ENCODE measurements around the gene PLSCR3.

Gene PLSCR3

GRCh38 chr17:7426896-7427489, 32.7 kb upstream of the PLSCR3 start:
- DNase-seq (ENCODE audit: low read depth, low spot score) = no peak

GRCh38 chr17:7426203-7426863, 32.0 kb upstream of the PLSCR3 start:
- DNase-seq (ENCODE audit: low read depth, low spot score) = no peak

- no peak for DNase-seq (ENCODE audit: low read depth, low spot score)
These were observed 31.4 kb upstream of the PLSCR3 start for GRCh38 chr17:7425756-7426155.

- no peak for DNase-seq (ENCODE audit: low read depth, low spot score)
These were observed 31.0 kb upstream of the PLSCR3 start, which contains the start of gene SPEM2 for GRCh38 chr17:7425316-7425715. Gene SPEM2, plus strand, starts transcription at chr17:7425616. Its CDS starts 73 bp downstream, at chr17:7425689.

GRCh38 chr17:7423679-7424078, 29.4 kb upstream of the PLSCR3 start:
- no peak for DNase-seq (ENCODE audit: low read depth, low spot score)

GRCh38 chr17:7421186-7421585, 26.9 kb upstream of the PLSCR3 start:
- no peak for DNase-seq (ENCODE audit: low read depth, low spot score)

- DNase-seq (ENCODE audit: low read depth, low spot score) = no peak
These were observed 25.7 kb upstream of the PLSCR3 start, which contains the start of gene SPEM1 for GRCh38 chr17:7419819-7420610. Gene SPEM1, plus strand, starts transcription at chr17:7420324. Its CDS starts 61 bp downstream, at chr17:7420385.

GRCh38 chr17:7418472-7419152, 24.3 kb upstream of the PLSCR3 start:
- DNase-seq (ENCODE audit: low read depth, low spot score) = no peak

- no peak for DNase-seq (ENCODE audit: low read depth, low spot score)
These were observed 22.8 kb upstream of the PLSCR3 start for GRCh38 chr17:7417056-7417655.

- DNase-seq (ENCODE audit: low read depth, low spot score) = no peak
These were observed 22.0 kb upstream of the PLSCR3 start for GRCh38 chr17:7416323-7416722.

GRCh38 chr17:7415784-7416183, 21.5 kb upstream of the PLSCR3 start:
- no peak for DNase-seq (ENCODE audit: low read depth, low spot score)

- no peak for DNase-seq (ENCODE audit: low read depth, low spot score)
These were observed 20.5 kb upstream of the PLSCR3 start for GRCh38 chr17:7414837-7415236.

GRCh38 chr17:7413346-7413985, 19.1 kb upstream of the PLSCR3 start:
- no peak for DNase-seq (ENCODE audit: low read depth, low spot score)

- no peak for DNase-seq (ENCODE audit: low read depth, low spot score)
These were observed 17.1 kb upstream of the PLSCR3 start for GRCh38 chr17:7411427-7411750.

- DNase-seq (ENCODE audit: low read depth, low spot score) = no peak
These were observed 16.5 kb upstream of the PLSCR3 start for GRCh38 chr17:7410634-7411426.

GRCh38 chr17:7409716-7410115, 15.4 kb upstream of the PLSCR3 start:
- no peak for DNase-seq (ENCODE audit: low read depth, low spot score)

GRCh38 chr17:7408863-7409262, 14.5 kb upstream of the PLSCR3 start:
- no peak for DNase-seq (ENCODE audit: low read depth, low spot score)

GRCh38 chr17:7408252-7408727, 14.0 kb upstream of the PLSCR3 start:
- no peak for DNase-seq (ENCODE audit: low read depth, low spot score)

GRCh38 chr17:7407485-7408251, 13.3 kb upstream of the PLSCR3 start, which contains the start of gene NLGN2:
Gene NLGN2, plus strand, starts transcription at chr17:7407845. Its CDS starts 411 bp downstream, at chr17:7408256.
- no peak for DNase-seq (ENCODE audit: low read depth, low spot score)
